A673 (cell line): ENCODE data around the gene SLC35A4. TPM values are rescaled to one million over a fixed set of nuclear protein-coding genes. Genes with fewer than 3 reads are reported as not detected.

Experiments used
- BruUV-seq: library from RNA; stranded (reverse); fragments of 400-500 nt; replicated peaks from 2 replicates; lab custom pipeline; 2021; lab: Mats Ljungman, UMichigan
- CTCF ChIA-PET: fragments of 300-600 bp; sonication (Branson Sonifier 250); formaldehyde crosslinking; loops from one replicate; lab custom pipeline; 2022; ENCODE audit warnings: antibody characterized with exemption; lab: Charles Lee
- POLR2A ChIA-PET: fragments of 300-600 bp; sonication (Branson Sonifier 250); formaldehyde crosslinking; loops from one replicate; lab custom pipeline; 2022; ENCODE audit warnings: antibody characterized with exemption; ENCODE audit not compliant: low non-redundant PET; lab: Charles Lee
- DNase-seq: peaks from one replicate; pipeline ENCODE4 v3.0.0-alpha.2; 2015; ENCODE audit warnings: low spot score
- H3K27ac ChIP-seq: fragments of 200-600 bp; sonication (generic); 2 replicates; pipeline ENCODE4 v1.5.1; 2016; ENCODE audit warnings: mixed run types, low read depth, mild to moderate bottlenecking, mixed read lengths, antibody characterized with exemption, low read length; ENCODE audit not compliant: poor library complexity, severe bottlenecking
- H3K27me3 ChIP-seq: fragments of 200-600 bp; sonication (generic); replicated peaks from 2 replicates; pipeline ENCODE4 v1.6.1; 2017; ENCODE audit warnings: mixed run types, low read depth, mild to moderate bottlenecking, mixed read lengths, antibody characterized with exemption, low read length; ENCODE audit not compliant: insufficient read depth, poor library complexity
- H3K36me3 ChIP-seq: fragments of 200-600 bp; sonication (generic); 2 replicates; pipeline ENCODE4 v1.6.1; 2016; ENCODE audit warnings: mixed run types, mild to moderate bottlenecking, mixed read lengths, antibody characterized with exemption, low read length; ENCODE audit not compliant: insufficient read depth, poor library complexity, severe bottlenecking
- H3K4me1 ChIP-seq: fragments of 200-600 bp; sonication (generic); 2 replicates; pipeline ENCODE4 v1.6.1; 2017; ENCODE audit warnings: mixed run types, mild to moderate bottlenecking, mixed read lengths, antibody characterized with exemption, low read length; ENCODE audit not compliant: insufficient read depth, poor library complexity, severe bottlenecking
- H3K4me3 ChIP-seq: fragments of 200-600 bp; sonication (generic); 2 replicates; pipeline ENCODE4 v1.5.1; 2016; ENCODE audit warnings: low read depth, mixed run types, mild to moderate bottlenecking, mixed read lengths, low read length; ENCODE audit not compliant: poor library complexity, severe bottlenecking
- H3K9me3 ChIP-seq: fragments of 200-600 bp; sonication (generic); 2 replicates; pipeline ENCODE4 v1.6.1; 2016; ENCODE audit warnings: mixed run types, low read depth, mild to moderate bottlenecking, mixed read lengths, antibody characterized with exemption, low read length; ENCODE audit not compliant: poor library complexity, severe bottlenecking
- EZH2 ChIP-seq: fragments of 200-600 bp; sonication (generic); IDR thresholded peaks from 2 replicates; pipeline ENCODE4 v1.6.1; 2017; ENCODE audit warnings: borderline replicate concordance, low read depth, mild to moderate bottlenecking, mixed read lengths, antibody characterized with exemption, low read length; ENCODE audit not compliant: poor library complexity, severe bottlenecking
- intact Hi-C: fragments of 100-400 bp; cut with micrococcal nuclease; formaldehyde crosslinking; loops from one replicate; pipeline ENCODE4 v1.10.0; 2022; ENCODE audit not compliant: unreplicated experiment
- total RNA-seq: library from RNA; stranded (reverse); gene quantifications from 2 replicates; pipeline ENCODE4 v1.2.3, GENCODE V29; 2021
- TF ChIP-seq, protein P1 (sequence below): fragments of 300-800, 200-600 bp; sonication (generic); conservative IDR thresholded peaks from 2 replicates; pipeline ENCODE4 v1.5.1; 2017; ENCODE audit warnings: low read depth, mild to moderate bottlenecking, antibody characterized with exemption, low read length, moderate library complexity, mixed read lengths

Gene SLC35A4
- total RNA-seq, 1 experiment from 2014 or later, result 99.6 TPM

DNA sequence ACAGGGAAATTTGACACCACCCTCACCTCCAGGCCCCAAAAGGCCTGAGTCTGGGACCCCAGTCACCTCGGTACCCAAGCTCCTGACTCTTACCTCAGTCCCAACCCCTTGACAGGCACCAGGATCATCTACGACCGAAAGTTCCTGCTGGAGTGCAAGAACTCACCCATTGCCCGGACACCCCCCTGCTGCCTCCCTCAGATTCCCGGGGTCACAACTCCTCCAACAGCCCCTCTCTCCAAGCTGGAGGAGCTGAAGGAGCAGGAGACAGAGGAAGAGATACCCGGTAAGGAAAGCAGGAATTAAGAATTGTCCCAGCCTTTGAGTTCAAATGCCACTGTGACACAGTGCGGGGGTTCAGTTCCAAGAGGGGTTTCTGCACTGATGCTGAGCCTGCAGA is 15.8 kb upstream of the SLC35A4 start:
- Histone ChIP-seq H3K27ac (peak overlapping the region; percentile 65), H3K4me3 (no peak overlapping the region), H3K27me3 (no peaks in the 10 kb centered on the region), H3K4me1 (peaks cover 10% of the 10 kb centered on the region), H3K36me3 (peaks cover 40% of the 10 kb centered on the region), H3K9me3 (no peaks in the 10 kb centered on the region)
- intact Hi-C loops, result no loop called here
- BruUV-seq, result no TSS peak
- CTCF ChIA-PET, result no interaction called here
- no peak for DNase-seq
- POLR2A ChIA-PET, result interaction anchor here (1.2 kb wide), 1 partner anchor 8 kb away, joined by 5 read pairs; the partner anchor contains the start of gene SRA1
- TF ChIP-seq EZH2, result no peak
- TF ChIP-seq, protein P1, sequence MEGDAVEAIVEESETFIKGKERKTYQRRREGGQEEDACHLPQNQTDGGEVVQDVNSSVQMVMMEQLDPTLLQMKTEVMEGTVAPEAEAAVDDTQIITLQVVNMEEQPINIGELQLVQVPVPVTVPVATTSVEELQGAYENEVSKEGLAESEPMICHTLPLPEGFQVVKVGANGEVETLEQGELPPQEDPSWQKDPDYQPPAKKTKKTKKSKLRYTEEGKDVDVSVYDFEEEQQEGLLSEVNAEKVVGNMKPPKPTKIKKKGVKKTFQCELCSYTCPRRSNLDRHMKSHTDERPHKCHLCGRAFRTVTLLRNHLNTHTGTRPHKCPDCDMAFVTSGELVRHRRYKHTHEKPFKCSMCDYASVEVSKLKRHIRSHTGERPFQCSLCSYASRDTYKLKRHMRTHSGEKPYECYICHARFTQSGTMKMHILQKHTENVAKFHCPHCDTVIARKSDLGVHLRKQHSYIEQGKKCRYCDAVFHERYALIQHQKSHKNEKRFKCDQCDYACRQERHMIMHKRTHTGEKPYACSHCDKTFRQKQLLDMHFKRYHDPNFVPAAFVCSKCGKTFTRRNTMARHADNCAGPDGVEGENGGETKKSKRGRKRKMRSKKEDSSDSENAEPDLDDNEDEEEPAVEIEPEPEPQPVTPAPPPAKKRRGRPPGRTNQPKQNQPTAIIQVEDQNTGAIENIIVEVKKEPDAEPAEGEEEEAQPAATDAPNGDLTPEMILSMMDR, result no peak

DNA sequence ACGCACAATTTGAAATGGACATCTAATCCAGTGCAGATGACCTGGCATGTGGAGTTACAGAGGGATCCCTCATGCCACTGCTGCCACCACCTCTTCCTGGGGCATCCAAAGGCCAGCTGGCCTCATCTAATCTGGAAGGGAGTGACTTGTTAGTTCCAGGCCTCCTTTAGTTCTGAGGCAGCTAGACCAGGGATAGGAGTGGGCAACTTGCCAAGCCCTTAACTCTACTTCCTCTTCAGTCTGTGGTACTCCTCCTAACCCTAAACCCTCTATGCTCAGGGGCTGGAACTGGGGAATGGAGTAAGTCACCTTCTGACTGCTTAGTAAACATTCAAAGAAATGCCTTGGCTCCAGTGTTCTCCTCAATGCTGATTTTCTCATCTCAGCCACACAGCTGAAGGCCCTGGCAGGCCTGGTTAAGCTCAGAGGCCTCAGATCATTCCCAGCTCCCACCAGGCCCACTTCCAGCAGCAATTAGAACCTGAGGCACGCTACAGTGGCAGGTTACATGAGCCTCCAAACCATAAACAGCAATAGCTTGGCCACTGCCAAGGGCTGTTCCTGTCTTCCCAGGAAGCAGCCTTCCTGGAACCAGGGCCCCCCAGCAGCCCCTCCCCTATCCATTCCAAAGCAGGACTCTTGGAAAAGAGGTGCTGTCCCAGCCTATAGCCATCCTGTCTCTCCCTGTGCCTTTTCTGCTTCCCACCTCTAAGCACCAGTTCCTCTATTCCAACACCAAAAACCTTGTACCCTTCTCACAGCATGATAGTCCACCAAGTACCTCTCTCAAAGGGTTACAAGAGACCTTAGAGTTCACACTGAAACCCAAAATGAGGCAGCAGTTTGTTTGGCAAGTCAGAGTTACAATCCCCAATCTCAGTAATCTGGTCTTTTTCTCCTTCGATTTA is 15.1 kb upstream of the SLC35A4 start:
- no peaks in the 10 kb centered on the region for H3K9me3 ChIP-seq
- no TSS peak for BruUV-seq
- no peaks in the 10 kb centered on the region for H3K27me3 ChIP-seq
- H3K27ac ChIP-seq, result peak overlapping the region; percentile 35
- peaks cover 40% of the 10 kb centered on the region for H3K36me3 ChIP-seq
- H3K4me3 ChIP-seq, result no peak overlapping the region
- peaks cover 10% of the 10 kb centered on the region for H3K4me1 ChIP-seq
- TF ChIP-seq EZH2, result no peak
- ChIA-PET CTCF (no interaction called here), POLR2A (no interaction called here)
- intact Hi-C loops, result loop anchor here (10.0 kb wide), 1 partner anchor 165 kb away; no protein-coding TSS in a partner anchor
- peak; percentile 46 for DNase-seq

DNA sequence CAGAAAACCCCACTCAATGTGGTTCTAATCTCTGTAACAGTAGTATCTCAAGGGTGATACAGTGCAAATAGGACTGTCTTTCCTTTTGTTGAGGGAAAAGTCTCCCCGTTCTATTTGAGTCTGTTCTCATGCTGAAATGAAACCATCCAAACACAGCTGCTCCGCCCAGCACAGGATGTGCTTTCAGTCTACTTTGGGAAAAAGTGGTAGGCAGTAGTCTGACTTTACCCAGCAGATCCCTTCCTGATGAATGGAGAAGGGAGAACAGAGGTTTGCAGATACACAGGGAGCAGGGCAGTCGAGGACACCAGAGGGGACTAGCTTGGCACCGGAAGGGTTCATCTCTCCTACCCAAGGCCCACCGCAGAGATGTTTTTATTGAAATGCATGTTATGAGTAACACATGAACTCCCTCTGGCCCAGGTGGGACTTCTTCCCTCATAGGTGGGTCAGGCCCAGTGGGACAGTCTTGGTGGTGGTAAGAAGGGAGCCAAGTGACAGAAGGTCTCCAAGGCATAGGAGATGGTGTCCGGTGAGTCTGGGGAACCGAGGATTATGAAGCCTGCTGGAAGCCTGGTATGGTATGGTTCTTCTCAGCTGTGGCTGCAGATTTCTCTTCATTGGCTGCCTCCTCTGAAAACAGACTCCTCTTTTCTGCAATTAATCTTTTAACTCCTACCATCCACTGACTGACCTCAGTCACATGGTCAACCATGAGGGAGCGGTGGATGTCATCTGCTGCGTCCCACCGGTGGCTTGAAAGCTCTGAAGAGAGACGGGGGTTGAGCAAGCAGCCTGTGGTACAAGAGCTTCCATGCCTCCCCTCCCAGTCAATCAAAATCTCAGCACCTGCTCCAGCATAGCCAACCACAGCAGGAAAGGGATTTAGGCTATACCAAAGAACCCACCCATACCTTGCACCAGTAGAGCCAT is 14.2 kb upstream of the SLC35A4 start:
- Histone ChIP-seq H3K27ac (peak overlapping the region; percentile 35), H3K4me1 (peaks cover 12% of the 10 kb centered on the region), H3K36me3 (peaks cover 40% of the 10 kb centered on the region), H3K4me3 (no peak overlapping the region), H3K9me3 (no peaks in the 10 kb centered on the region), H3K27me3 (no peaks in the 10 kb centered on the region)
- ChIA-PET POLR2A (no interaction called here), CTCF (no interaction called here)
- no peak for DNase-seq
- no peak for TF ChIP-seq EZH2
- TF ChIP-seq, protein P1, result no peak
- intact Hi-C loops, result loop anchor here (10.0 kb wide), 1 partner anchor 164 kb away; no protein-coding TSS in a partner anchor
- BruUV-seq, result no TSS peak
